ENCODE measurements around the gene MFSD12.

DNA sequence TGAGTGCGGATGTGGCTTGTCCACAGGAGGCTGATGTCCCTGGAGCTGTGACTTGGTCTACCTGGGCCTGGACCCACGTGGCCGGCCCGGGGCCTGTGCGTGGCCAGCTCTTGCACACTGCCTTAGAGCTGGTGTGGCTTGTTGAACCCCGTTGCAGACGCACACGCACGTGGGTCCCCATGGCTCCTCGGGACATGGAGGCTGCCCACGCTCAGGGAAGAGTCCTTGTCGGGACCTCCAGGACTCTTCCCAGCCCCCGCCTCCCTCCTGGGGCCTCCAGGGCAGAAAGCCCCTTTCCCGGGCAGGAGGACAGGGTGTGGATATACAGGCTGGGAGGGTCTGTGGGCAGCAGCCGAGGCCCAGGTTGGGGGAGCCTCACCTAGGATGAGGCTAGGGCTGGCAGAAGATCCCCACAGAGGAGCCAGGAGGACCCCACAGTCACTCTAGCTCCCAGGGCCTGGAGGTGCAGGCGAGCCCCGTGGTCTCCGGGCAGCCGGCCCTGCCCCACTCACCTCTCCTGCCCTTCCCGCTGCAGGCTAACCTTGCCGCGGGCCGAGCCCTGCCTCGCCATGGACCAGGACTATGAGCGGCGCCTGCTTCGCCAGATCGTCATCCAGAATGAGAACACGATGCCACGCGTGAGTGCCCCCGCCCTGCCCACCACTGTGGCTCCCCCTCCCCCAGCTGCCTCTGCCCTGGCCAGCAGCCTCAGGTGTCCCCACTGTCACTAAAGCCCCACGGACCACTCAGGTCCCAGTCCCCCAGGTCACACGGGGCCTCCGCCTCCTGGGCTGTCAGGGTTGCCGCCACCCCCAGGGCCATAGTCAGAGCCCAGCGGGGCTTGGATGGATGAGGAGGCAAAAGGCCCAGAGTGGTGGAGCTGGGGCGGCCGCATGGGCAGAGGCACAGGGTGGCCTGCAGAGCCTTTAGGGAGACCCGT lies 34.7 kb downstream of the MFSD12 start:
- TF ChIP-seq, protein P1, sequence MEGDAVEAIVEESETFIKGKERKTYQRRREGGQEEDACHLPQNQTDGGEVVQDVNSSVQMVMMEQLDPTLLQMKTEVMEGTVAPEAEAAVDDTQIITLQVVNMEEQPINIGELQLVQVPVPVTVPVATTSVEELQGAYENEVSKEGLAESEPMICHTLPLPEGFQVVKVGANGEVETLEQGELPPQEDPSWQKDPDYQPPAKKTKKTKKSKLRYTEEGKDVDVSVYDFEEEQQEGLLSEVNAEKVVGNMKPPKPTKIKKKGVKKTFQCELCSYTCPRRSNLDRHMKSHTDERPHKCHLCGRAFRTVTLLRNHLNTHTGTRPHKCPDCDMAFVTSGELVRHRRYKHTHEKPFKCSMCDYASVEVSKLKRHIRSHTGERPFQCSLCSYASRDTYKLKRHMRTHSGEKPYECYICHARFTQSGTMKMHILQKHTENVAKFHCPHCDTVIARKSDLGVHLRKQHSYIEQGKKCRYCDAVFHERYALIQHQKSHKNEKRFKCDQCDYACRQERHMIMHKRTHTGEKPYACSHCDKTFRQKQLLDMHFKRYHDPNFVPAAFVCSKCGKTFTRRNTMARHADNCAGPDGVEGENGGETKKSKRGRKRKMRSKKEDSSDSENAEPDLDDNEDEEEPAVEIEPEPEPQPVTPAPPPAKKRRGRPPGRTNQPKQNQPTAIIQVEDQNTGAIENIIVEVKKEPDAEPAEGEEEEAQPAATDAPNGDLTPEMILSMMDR (IDR thresholded peaks at IDR 0.05; ENCODE audit: low read length) = no peak
- TF ChIP-seq EZH2phosphoT487 (IDR thresholded peaks at IDR 0.05; ENCODE audit: low read length) = no peak

Data from MM.1S (cell line).